ENCODE results near the gene PRIM1. TPM values are rescaled to one million over a fixed set of nuclear protein-coding genes. Genes with fewer than 3 reads are reported as not detected.

The PRIM1 gene
- total and polyA plus RNA-seq, 2 of the 13 experiments (the other 11 are each of a cell fraction or from before 2014, with no cell fraction given) = 30.0 to 47.3 TPM

- in situ Hi-C loops (cut with HindIII; ENCODE audit: extremely low pct_ligation_motif_present, low pct_unique_long_range_greater_than_20kb) = no loop called here
- FAIRE-seq = no peak
Measured at GRCh38 chr12:56787498-56787897, 35.4 kb upstream of the PRIM1 start.

More at GRCh38 chr12:56787498-56787897, 35.4 kb upstream of the PRIM1 start:
- ATAC-seq (no peak), DNase-seq (ENCODE audit: low spot score) (no peak)
- no peak overlapping the region for H2AFZ ChIP-seq (ENCODE audit: low read length)
- no peaks in the 10 kb centered on the region for H3K79me2 ChIP-seq (ENCODE audit: insufficient read depth, low read length)
- no peak for TF ChIP-seq THAP9 (CRISPR knock-in tag; IDR thresholded peaks at IDR 0.05; ENCODE audit: borderline replicate concordance)
- no peak for TF ChIP-seq RBAK (CRISPR knock-in tag; IDR thresholded peaks at IDR 0.05)
- no peak for TF ChIP-seq HOMEZ (CRISPR knock-in tag; IDR thresholded peaks at IDR 0.05; ENCODE audit: low read depth)
- no peak for TF ChIP-seq CENPBD1 (CRISPR knock-in tag; IDR thresholded peaks at IDR 0.05; ENCODE audit: borderline replicate concordance, low read depth)
- no peak for TF ChIP-seq KMT2B (CRISPR knock-in tag; IDR thresholded peaks at IDR 0.05)
- no peak for TF ChIP-seq POLR2A (IDR thresholded peaks at IDR 0.05; ENCODE audit: insufficient read depth in 1 of 2, low read depth in 2 of 2, low read length in 2 of 2)
- TF ChIP-seq ZNF841 (CRISPR knock-in tag; IDR thresholded peaks at IDR 0.05; ENCODE audit: borderline replicate concordance) = no peak
- no peak for TF ChIP-seq ZBTB34 (CRISPR knock-in tag; IDR thresholded peaks at IDR 0.05)
- no peak for TF ChIP-seq PATZ1 (CRISPR knock-in tag; IDR thresholded peaks at IDR 0.05)
- no peak for TF ChIP-seq HOXA5 (CRISPR knock-in tag; IDR thresholded peaks at IDR 0.05)
- no peak for TF ChIP-seq NCOR1 (IDR thresholded peaks at IDR 0.05; ENCODE audit: borderline replicate concordance, low read length)
- no peak for TF ChIP-seq ELK4 (CRISPR knock-in tag; IDR thresholded peaks at IDR 0.05; ENCODE audit: borderline replicate concordance)
- TF ChIP-seq MTF2 (CRISPR knock-in tag; IDR thresholded peaks at IDR 0.05; ENCODE audit: borderline replicate concordance) = no peak
- TF ChIP-seq FOSL2 (CRISPR knock-in tag; IDR thresholded peaks at IDR 0.05) = no peak
- ChIA-PET POLR2A (no interaction called here), CTCF (ENCODE audit: low intra/inter-chr PET ratio, low total read pairs) (no interaction called here)
- no peaks in the 10 kb centered on the region for H3K36me3 ChIP-seq (replicated peaks in 1 of 2; ENCODE audit: control insufficient read depth in 1 of 2, insufficient read depth in 2 of 2, low read length in 2 of 2)
- H3K4me2 ChIP-seq (ENCODE audit: low read depth, low read length) = no peak overlapping the region
- no TSS peak for BruUV-seq (replicated peaks)
- H3K27me3 ChIP-seq (ENCODE audit: control insufficient read depth in 1 of 2, insufficient read depth in 2 of 2, low read length in 2 of 2) = no peaks in the 10 kb centered on the region; a peak in 1 of 5 replicates
- no peak overlapping the region for H3K9ac ChIP-seq (ENCODE audit: insufficient read depth, low read depth, low read length)
- H3K4me1 ChIP-seq (ENCODE audit: insufficient read depth, low read length) = peaks cover 1% of the 10 kb centered on the region
- H4K20me1 ChIP-seq (ENCODE audit: insufficient read depth, low read length) = no peaks in the 10 kb centered on the region
- H3K27ac ChIP-seq (ENCODE audit: extremely low read length, insufficient read depth, low read length) = no peak overlapping the region
- no peaks in the 10 kb centered on the region for H3K9me3 ChIP-seq (ENCODE audit: low read length)
- intact Hi-C loops (cut with micrococcal nuclease; ENCODE audit: unreplicated experiment) = no loop called here
- H3K4me3 ChIP-seq (replicated peaks in 1 of 3; ENCODE audit: insufficient read depth in 1 of 3, low read depth in 2 of 3, low read length in 3 of 3) = no peak overlapping the region
